Esophagus squamous epithelium (tissue), 5 donors: Measurements from ENCODE around the gene NECAB2. TPM values are rescaled to one million over a fixed set of nuclear protein-coding genes. Genes with fewer than 3 reads are reported as not detected.

ENCODE experiments used
- DNase-seq: peaks from one replicate; lab custom pipeline; 2025; lab: John Stamatoyannopoulos, UW
- H3K27ac ChIP-seq, 4 donors: fragments of 200-600 bp; sonication (generic); one replicate each; pipeline ENCODE4 v1.5.1; 2016 to 2019; ENCODE audit warnings: mild to moderate bottlenecking in 1 of 4
- H3K27me3 ChIP-seq, 4 donors: fragments of 200-600 bp; sonication (generic); 1 replicate in 3 of 4; 2 replicates in 1 of 4; pipeline versions ENCODE4 v1.5.1 to v1.6.0; 2017 to 2021; ENCODE audit warnings: antibody characterized with exemption in 1 of 4
- H3K36me3 ChIP-seq, 3 donors: fragments of 200-600 bp; sonication (generic); one replicate each; pipeline ENCODE4 v1.5.1; 2016 to 2019
- H3K4me1 ChIP-seq, 3 donors: fragments of 200-600 bp; sonication (generic); one replicate each; pipeline ENCODE4 v1.5.1; 2017 to 2019
- H3K4me3 ChIP-seq, 4 donors: fragments of 200-600 bp; sonication (generic); 1 replicate in 3 of 4; 2 replicates in 1 of 4; pipeline ENCODE4 v1.5.1; 2016 to 2019; ENCODE audit warnings: mild to moderate bottlenecking in 2 of 4, moderate library complexity in 1 of 4
- H3K9me3 ChIP-seq, 3 donors: fragments of 200-600 bp; sonication (generic); one replicate each; pipeline ENCODE4 v1.5.1; 2016 to 2019
- POLR2A ChIP-seq, 4 donors: fragments of 450-650 bp; IDR thresholded peaks; one replicate each; pipeline ENCODE4 v1.6.1; 2017; ENCODE audit warnings: antibody characterized with exemption in 4 of 4, mild to moderate bottlenecking in 4 of 4, moderate library complexity in 3 of 4
- WGBS, 2 donors: methylation state at CpG; one replicate each; pipeline ENCODE4 v1.1.5; 2018; 5-methylcytosine and 5-hydroxymethylcytosine counted together
- intact Hi-C: fragments of 100-400 bp; cut with DNase I; formaldehyde crosslinking; loops from one replicate; pipeline ENCODE4 v1.15.0; 2022
- total RNA-seq, 4 donors: library from RNA; depleted of rRNA; stranded (reverse); fragments of >200 nt; gene quantifications; one replicate each; pipeline ENCODE4 v1.1.0, GENCODE V29; 2016
- TF ChIP-seq, protein P1 (sequence below), 6 experiments: fragments of 450-650 bp in 4 of 6; fragments of 200-600 bp in 2 of 6; sonication (generic) in 2 of 6; IDR thresholded peaks; one replicate each; pipeline ENCODE4 v1.5.1; 2016 to 2019; ENCODE audit warnings: antibody characterized with exemption in 6 of 6, mild to moderate bottlenecking in 4 of 6, moderate library complexity in 4 of 6
- donor health status: DM: yes; HTN: yes; CAD: no.

Gene NECAB2
- total RNA-seq, 4 donors from 2014 or later = not detected

DNA sequence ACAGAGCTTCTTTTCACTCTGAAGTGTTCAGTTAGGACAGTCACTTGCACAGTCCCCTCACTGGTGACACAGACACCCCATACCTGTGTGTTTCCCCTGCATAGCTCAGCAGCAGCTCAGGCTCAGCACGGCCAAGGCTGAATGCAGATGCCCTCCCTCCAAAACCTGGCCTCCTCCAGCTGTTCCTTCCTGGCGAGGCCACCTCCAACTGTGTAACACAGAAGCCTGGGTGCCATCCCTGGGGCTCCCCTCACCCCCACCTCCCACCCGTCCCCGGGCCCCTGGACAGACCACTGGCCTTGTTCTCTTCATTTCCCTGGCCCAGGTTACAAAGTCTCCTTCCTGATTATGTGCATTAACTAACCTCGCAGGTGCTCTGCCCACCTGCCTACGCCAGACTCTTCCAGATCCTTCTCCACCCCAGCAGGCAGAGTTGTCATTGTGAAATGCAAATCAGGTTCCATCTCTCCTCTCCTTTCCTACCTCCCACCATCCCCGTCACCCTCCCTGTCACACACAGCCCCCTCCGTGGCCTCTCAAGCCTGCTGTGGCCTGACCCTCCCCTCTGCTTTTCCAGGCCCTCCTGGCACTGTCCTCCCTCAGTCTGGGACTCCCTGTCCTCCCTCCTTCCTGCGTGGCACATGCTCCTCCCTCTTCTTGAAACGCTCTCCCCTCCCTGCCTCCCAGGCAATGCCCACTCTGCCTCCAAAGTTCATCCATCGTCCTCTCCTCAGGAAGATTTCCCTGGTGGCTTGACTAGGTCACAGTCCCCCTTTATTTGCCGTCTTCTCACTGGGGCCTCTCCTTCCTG, 42.7 kb upstream of the NECAB2 start:
- WGBS, 2 donors = 73 to 87% methylated on average over 9 to 11 of the region's 12 CpGs
- intact Hi-C loops = no loop called here

DNA sequence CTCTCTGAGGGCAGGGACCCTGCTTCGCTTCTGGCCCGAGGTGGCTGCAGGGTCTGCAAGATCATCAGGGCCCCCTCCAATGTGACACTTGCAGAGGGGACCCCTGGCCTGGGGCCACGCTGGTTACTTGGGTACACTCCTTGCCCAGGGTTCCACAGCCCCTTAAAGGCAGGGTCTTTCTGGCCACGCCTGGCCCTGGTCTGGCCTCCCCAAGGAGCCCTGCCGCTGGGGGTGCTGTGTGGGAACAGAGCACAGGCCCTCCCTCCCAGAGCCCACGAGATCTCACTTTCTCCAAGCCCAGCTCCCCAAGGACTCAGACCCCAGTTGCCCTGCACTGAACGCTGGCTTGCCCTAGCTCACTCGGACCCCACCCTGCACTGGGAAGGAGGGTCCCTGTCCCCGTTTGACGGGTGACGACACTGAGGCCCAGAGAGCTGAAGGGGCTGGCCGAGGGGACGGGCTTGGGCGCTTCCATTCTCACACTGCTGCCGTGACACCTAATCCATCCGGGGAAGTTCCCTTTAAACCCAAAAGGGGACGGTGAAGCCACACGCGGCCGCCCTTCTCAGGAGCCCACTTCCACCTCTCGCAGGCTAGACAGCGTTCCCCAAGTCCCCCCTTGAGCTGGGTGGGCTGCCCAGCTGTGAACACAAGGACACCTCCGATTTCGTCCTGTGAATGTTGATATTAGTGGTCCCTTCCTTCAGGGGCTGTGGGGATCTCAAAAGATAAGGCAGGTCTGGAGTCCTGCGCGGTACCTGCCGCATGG, 41.9 kb upstream of the NECAB2 start:
- Histone ChIP-seq H3K36me3 (peaks cover 0 to 17% (median 0%) of the 10 kb centered on the region in 3 donors), H3K4me1 (peaks cover 2 to 17% (median 10%) of the 10 kb centered on the region in 3 donors), H3K9me3 (no peaks in the 10 kb centered on the region), H3K27me3 (no peaks in the 10 kb centered on the region), H3K4me3 (no peak overlapping the region), H3K27ac (no peak overlapping the region)
- DNase-seq = no peak
- 44 to 45% methylated on average over 12 to 17 of the region's 27 CpGs for WGBS, 2 donors
- intact Hi-C loops = no loop called here
- no peak for TF ChIP-seq POLR2A (IDR thresholded peaks at IDR 0.05)
- TF ChIP-seq, protein P1, sequence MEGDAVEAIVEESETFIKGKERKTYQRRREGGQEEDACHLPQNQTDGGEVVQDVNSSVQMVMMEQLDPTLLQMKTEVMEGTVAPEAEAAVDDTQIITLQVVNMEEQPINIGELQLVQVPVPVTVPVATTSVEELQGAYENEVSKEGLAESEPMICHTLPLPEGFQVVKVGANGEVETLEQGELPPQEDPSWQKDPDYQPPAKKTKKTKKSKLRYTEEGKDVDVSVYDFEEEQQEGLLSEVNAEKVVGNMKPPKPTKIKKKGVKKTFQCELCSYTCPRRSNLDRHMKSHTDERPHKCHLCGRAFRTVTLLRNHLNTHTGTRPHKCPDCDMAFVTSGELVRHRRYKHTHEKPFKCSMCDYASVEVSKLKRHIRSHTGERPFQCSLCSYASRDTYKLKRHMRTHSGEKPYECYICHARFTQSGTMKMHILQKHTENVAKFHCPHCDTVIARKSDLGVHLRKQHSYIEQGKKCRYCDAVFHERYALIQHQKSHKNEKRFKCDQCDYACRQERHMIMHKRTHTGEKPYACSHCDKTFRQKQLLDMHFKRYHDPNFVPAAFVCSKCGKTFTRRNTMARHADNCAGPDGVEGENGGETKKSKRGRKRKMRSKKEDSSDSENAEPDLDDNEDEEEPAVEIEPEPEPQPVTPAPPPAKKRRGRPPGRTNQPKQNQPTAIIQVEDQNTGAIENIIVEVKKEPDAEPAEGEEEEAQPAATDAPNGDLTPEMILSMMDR (IDR thresholded peaks at IDR 0.05) = no peak

More for the DNA sequence above, 42.7 kb upstream of the NECAB2 start:
- Histone ChIP-seq H3K4me1 (peaks cover 2 to 17% (median 10%) of the 10 kb centered on the region in 3 donors), H3K36me3 (peaks cover 0 to 20% (median under 1%) of the 10 kb centered on the region in 3 donors), H3K4me3 (no peak overlapping the region), H3K9me3 (no peaks in the 10 kb centered on the region), H3K27me3 (no peaks in the 10 kb centered on the region), H3K27ac (no peak overlapping the region)
- DNase-seq = no peak
- no peak for TF ChIP-seq POLR2A (IDR thresholded peaks at IDR 0.05)
- TF ChIP-seq, protein P1 (IDR thresholded peaks at IDR 0.05) = no peak

DNA sequence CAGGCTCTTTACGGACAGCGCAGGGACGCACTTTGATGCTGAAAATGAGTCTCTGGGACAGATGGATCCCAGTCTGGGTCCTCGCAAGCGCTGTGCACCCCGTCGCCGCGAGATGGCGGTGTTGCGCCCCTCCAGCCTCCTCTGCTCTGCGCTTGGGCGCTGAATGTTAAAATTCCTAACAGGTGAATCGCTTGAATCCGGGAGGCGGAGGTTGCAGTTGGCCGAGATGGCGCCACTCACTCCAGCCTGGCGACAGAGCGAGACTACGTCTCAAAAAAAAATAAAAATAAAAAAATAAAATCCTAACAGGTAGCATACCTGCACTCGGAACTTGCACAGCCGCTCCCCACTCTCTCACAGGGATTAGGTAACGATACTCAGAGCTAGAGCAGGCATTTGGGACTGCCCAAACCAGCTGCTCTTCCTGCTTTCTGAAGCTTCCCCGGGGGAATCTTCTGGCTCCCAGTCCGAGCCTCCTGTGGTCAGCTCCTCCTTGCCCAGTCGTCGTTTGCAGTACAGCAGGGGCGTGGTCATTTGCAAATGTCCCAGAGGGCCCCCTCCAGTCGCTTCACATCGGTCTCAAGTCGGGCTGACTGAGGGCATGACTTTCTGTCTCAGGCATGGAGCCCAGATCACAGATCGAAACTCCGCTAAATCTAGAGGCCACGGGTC, 41.2 kb upstream of the NECAB2 start:
- peak overlapping the region; percentile 24 to 47 (median 41) for H3K4me3 ChIP-seq
- no peak for DNase-seq

DNA sequence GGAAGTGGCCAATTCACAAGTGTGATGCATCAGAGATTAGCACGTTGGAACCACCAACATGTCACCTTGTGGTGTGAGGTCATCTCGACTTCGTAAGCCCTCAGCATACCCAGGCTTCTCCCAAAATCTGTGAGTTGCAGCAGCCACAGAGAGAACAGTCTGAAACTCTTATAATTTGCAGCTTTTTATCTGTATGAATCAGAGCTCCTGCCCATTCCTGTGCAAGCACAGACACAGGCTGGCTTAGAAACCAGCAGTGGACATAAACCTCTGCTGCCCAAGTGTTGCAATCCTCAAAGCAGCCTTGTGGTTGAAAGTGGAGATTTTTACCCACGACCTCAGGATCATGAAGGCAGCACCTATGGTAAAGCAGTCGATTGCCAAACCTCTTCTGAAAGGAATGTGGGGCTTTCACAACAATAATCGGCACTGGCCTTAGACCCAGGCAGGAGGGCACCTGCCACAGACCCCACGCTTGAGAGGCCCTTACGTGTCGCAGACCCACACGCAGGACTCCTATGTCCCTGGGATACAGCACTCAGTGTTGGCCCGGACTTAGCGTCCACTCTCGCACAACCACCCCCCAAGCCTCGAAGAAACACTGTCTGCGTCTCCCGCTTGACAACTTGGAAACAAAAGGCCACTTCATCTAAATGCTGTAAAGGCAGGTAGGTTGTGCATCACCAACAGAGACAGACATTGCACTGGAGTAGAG, 39.5 kb upstream of the NECAB2 start:
- H3K36me3 ChIP-seq = no peaks in the 10 kb centered on the region
- H3K27ac ChIP-seq = no peak overlapping the region
- DNase-seq = no peak
- peaks cover 2 to 17% (median 10%) of the 10 kb centered on the region in 3 donors for H3K4me1 ChIP-seq
- 85 to 93% methylated on average over 13 to 15 of the region's 16 CpGs for WGBS, 2 donors
- H3K9me3 ChIP-seq = no peaks in the 10 kb centered on the region
- no peak overlapping the region for H3K4me3 ChIP-seq
- intact Hi-C loops = no loop called here
- H3K27me3 ChIP-seq = peaks cover 0 to 4% (median 0%) of the 10 kb centered on the region in 4 donors
- TF ChIP-seq POLR2A (IDR thresholded peaks at IDR 0.05) = no peak
- TF ChIP-seq, protein P1 (IDR thresholded peaks at IDR 0.05) = no peak

More for the DNA sequence above, 41.2 kb upstream of the NECAB2 start:
- Histone ChIP-seq H3K4me1 (peaks cover 2 to 17% (median 10%) of the 10 kb centered on the region in 3 donors), H3K36me3 (peaks cover 0 to 14% (median 0%) of the 10 kb centered on the region in 3 donors), H3K27me3 (no peaks in the 10 kb centered on the region), H3K27ac (peak overlapping the region; percentile 36 to 76 (median 54)), H3K9me3 (no peaks in the 10 kb centered on the region)
- no peak for TF ChIP-seq POLR2A (IDR thresholded peaks at IDR 0.05)
- TF ChIP-seq, protein P1 (IDR thresholded peaks at IDR 0.05) = peak; percentile 91 to 97 (median 93)
- 16 to 17% methylated on average over 21 to 28 of the region's 35 CpGs for WGBS, 2 donors
- intact Hi-C loops = no loop called here
